ES-I3 (cell line): ENCODE data around the gene CIB2.

ENCODE experiments used
- H3K36me3 ChIP-seq: 2 replicates; pipeline ENCODE4 v1.6.1; 2013; ENCODE audit warnings: mild to moderate bottlenecking, low read length, control low read depth, moderate library complexity; ENCODE audit not compliant: insufficient read depth
- H3K4me1 ChIP-seq: 2 replicates; pipeline ENCODE4 v1.6.1; 2013; ENCODE audit warnings: mild to moderate bottlenecking, control low read depth, low read length; ENCODE audit not compliant: insufficient read depth
- H3K9ac ChIP-seq: 2 replicates; pipeline ENCODE4 v1.6.1; 2013; ENCODE audit warnings: low read depth, mild to moderate bottlenecking, low read length, moderate library complexity
- H3K9me3 ChIP-seq: 2 replicates; pipeline ENCODE4 v1.6.1; 2013; ENCODE audit warnings: mild to moderate bottlenecking, low read length, moderate library complexity; ENCODE audit not compliant: control insufficient read depth, insufficient read depth

Gene CIB2

DNA sequence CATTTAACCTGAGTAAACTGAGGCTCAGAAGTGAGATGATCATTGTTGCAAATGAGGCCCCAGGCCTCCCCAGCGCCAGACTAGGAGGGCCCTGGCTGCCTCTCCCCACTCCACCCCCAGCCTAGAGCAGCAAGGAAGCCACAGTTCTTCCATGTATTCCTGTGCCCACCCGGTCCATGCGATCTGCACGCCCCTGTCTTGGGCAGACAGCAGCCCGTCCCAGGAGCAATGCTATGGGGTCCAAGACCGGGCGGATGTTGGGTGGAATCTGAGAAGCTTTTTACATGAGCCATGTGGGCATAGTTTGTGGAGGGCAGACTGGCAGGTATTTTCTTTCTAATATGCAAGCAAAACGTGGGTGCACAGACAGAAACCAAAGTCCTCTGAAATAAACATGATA lies 23.8 kb downstream of the CIB2 start:
- no peaks in the 10 kb centered on the region for H3K36me3 ChIP-seq
- no peaks in the 10 kb centered on the region for H3K9me3 ChIP-seq
- no peaks in the 10 kb centered on the region; the same call in 1 of the 2 replicates for H3K4me1 ChIP-seq
- no peak overlapping the region for H3K9ac ChIP-seq

DNA sequence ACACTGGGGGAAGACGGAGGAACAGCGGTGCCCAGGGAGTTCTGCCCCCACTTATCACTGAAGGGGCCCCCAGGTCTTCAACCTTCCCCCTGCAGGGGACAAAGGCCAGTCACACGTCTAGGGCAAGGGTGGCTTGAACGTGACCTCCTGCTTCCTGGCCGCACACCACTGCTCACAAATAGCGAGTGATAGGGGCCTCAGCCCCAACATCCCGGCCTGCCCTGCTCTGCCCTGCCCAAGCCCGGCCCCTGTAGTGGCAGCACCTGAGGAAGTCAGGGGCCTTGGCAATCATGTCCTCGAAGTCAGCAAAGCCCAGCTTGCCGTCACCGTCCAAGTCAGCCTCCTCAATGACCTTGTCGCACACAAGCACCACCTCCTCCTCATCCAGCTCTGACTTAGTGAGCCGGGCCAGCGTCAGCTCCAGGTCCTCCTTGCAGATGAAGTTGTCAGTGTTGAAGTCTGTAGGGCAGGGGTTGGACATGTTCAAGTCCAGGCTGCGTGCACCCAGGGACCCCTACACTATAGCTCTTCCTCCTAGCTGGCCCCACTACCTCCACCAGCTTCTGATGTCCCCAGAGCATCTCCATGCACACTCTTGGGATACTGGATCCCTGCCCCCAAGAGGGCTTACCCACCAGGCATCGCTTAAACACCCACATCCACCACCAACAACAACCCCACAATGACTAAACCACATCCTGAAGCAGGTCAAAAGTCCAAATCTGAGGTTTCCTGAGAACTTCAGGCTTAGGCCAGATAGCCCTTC lies 25.6 kb downstream of the CIB2 start:
- Histone ChIP-seq H3K9me3 (no peaks in the 10 kb centered on the region), H3K9ac (no peak overlapping the region), H3K4me1 (no peaks in the 10 kb centered on the region; the same call in 1 of the 2 replicates), H3K36me3 (no peaks in the 10 kb centered on the region)

DNA sequence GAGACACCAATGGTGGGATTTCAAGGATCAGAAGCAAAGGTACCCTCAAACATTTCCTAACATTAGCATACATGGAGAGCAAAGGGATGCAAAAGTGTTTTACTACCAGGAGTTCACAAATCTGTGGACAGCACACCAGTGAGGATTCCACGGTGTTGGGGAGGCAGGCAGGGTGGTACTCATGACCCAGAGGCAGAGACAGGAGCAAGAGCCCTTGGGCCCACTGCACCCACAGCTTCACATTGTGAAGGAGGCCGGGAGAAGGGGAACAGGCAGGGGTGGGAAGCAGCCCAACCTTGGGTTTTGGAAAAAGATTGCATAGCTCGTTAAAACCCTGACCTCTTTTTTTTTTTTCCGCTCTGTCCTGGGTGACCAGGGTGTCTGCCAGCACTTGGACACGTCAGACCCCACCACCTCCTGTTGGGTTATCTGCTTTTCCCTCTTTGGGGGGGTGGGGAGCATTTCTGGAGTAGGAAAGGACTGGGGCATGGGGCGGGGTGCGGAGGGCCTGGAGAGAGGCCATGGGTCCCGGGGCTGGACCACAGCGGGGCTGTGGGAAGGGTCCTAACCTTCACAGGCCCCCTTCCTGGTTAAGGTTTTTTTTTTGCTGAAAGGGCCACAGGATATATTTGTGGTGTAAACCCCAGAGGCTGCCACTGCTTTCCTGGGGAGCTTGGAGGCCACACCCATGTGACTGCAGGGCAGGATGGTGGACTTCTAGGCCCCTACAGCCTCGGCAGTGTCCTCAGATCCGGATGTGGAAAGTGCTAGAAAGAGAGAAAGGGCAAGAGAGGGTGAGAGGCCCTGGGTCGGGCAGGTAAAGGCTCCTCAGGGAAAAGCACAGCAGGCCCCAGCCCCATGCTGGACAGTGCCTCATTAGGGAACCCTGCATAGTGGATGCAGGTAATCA lies 26.4 kb downstream of the CIB2 start:
- H3K9me3 ChIP-seq = no peaks in the 10 kb centered on the region
- H3K9ac ChIP-seq = no peak overlapping the region
- H3K4me1 ChIP-seq = no peaks in the 10 kb centered on the region; the same call in 1 of the 2 replicates
- no peaks in the 10 kb centered on the region for H3K36me3 ChIP-seq

DNA sequence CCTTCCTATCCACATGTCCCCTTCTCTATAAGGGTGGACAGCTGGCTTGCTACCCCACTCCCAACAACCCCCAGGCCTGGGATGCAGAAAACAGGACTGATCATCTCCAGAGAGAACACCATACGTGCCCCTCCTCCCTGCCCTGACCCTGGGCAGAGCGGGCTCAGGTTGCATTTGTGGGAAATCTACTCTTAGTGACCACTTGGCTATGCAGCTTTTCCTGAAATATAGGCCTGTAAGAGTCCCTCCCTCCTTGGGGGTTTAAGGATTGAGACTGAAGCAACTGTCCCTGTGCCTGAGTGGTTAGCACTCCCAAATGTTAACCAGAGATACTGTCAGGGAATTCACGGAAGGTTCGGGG lies 27.1 kb downstream of the CIB2 start:
- Histone ChIP-seq H3K36me3 (no peaks in the 10 kb centered on the region), H3K4me1 (no peaks in the 10 kb centered on the region; the same call in 1 of the 2 replicates), H3K9ac (no peak overlapping the region), H3K9me3 (no peaks in the 10 kb centered on the region)

- H3K9ac ChIP-seq = no peak overlapping the region
These were observed 27.7 kb downstream of the CIB2 start for GRCh38 chr15:78103406-78104118.

DNA sequence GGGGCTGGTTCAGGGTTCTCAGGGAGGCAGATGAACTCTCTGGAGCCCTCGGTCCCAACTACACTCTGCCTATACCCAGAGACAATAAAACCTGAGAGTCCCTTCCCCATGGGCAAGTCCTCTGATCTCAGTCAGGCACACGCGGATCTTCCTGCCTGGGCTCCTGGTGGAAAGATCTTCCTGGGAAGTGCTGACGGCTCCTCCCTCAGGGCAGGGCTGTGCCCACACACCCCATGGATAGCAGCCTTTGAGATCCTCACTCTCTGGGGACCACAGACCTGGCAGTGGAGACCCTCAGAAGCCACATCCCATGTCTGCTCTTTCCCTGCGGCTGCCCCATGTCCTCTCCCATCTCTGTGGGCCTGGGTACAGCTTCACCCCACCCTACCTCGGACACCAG lies 28.5 kb downstream of the CIB2 start:
- Histone ChIP-seq H3K4me1 (no peaks in the 10 kb centered on the region; the same call in 1 of the 2 replicates), H3K36me3 (no peaks in the 10 kb centered on the region), H3K9ac (no peak overlapping the region), H3K9me3 (no peaks in the 10 kb centered on the region)

More at GRCh38 chr15:78103406-78104118, 27.7 kb downstream of the CIB2 start:
- Histone ChIP-seq H3K9me3 (no peaks in the 10 kb centered on the region), H3K4me1 (no peaks in the 10 kb centered on the region; the same call in 1 of the 2 replicates), H3K36me3 (no peaks in the 10 kb centered on the region)

GRCh38 chr15:78102211-78102610 lies 29.0 kb downstream of the CIB2 start:
- Histone ChIP-seq H3K4me1 (no peaks in the 10 kb centered on the region; the same call in 1 of the 2 replicates), H3K36me3 (no peaks in the 10 kb centered on the region), H3K9me3 (no peaks in the 10 kb centered on the region), H3K9ac (no peak overlapping the region)

DNA sequence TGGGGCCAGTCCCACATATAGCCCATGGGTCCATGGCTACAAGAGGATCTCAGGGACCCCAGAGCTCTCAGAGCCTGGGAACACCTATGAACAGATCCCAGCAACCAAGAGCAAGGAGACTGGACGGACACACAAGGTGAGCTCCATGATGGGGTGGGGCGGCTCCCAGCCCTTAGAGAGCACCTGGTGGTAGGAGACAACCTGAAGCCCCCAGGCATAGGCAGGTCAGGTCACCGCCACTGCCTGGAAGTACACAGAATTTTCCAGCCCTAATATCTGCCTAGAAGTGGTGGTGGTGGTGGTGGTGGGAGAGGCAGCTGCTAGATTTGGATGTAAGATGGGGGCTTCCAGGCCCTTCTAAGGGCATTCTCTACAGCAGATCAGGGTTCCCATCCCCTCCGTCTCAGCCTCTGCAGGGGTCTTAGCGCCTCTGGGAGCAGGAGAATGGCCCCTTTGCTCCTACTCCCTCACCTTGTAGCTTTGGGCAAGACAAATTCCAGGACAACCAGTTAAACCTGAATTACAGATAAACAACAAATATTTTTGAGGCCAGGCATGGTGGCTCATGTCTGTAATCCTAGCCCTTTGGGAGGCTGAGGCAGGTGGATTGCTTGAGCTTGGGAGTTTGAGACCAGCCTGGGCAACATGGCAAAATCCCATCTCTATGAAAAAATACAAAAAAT lies 29.7 kb downstream of the CIB2 start:
- Histone ChIP-seq H3K36me3 (no peaks in the 10 kb centered on the region), H3K9ac (no peak overlapping the region), H3K9me3 (no peaks in the 10 kb centered on the region), H3K4me1 (no peaks in the 10 kb centered on the region; the same call in 1 of the 2 replicates)

DNA sequence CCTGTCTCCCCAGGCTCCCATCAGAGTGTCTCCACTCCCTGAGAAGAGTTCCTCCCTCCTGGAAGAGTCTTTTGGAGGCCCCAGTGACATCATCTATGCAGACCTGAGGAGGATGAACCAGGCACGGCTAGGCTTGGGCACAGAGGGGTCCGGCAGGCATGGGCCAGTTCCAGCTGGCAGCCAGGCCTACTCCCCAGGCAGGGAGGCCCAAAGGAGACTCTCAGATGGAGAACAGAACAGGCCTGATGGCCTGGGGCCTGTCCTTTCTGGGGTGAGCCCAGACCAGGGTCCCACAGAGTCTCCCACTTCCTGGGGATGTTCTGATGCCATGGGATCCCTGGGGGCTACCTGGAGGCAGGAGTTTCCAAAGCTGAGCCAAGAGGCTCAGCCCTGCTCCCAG lies 30.4 kb downstream of the CIB2 start:
- no peaks in the 10 kb centered on the region for H3K9me3 ChIP-seq
- no peaks in the 10 kb centered on the region for H3K36me3 ChIP-seq
- H3K4me1 ChIP-seq = no peaks in the 10 kb centered on the region; the same call in 1 of the 2 replicates
- H3K9ac ChIP-seq = no peak overlapping the region

DNA sequence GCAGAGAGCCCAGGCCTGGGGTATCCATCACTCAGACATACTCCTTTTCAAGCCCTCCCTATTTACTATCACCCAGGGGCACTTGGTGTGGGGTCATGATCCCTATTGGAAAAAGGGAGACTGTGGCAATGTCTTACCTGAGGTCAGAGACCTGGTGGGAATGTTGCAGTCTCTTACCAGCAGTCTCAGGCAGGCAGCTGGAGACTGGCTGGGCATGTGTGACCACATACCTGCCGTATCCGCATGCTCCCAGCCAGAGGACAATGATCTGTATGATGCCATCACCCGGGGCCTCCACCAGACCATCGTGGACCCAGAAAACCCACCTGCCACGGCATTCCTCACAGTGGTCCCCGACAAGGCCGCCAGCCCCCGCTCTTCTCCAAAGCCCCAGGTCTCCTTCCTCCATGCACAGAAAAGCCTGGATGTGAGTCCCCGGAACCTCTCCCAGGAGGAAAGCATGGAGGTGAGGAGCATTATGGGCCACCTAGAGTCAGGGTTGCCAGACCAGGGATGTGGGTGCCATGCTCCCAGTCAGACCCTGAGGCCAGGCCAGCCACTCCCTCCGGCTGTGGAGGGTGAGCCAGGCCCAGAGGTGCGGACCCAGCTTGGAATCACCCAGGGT lies 33.0 kb downstream of the CIB2 start:
- Histone ChIP-seq H3K4me1 (no peaks in the 10 kb centered on the region; the same call in 1 of the 2 replicates), H3K9ac (no peak overlapping the region), H3K36me3 (no peaks in the 10 kb centered on the region), H3K9me3 (no peaks in the 10 kb centered on the region)

DNA sequence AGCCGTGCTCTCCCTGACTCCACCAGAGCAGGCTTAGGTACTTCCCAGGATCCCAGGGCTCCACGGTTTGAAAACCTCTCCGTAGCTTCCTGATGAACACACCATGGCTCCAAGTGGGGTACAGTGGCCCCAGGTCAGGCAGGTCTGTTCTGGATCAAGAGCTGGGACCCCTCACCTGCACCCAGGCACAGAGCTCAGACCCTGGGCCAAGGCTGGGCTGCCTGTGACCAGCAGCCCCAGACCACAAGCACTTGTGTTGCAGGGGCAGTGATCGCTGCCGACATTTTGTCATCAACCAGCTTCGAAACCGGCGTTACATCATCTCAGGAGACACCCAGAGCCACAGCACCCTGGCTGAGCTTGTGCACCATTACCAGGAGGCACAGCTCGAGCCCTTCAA lies 33.6 kb downstream of the CIB2 start:
- H3K9me3 ChIP-seq = no peaks in the 10 kb centered on the region
- H3K9ac ChIP-seq = no peak overlapping the region
- no peaks in the 10 kb centered on the region for H3K4me1 ChIP-seq
- H3K36me3 ChIP-seq = no peaks in the 10 kb centered on the region

DNA sequence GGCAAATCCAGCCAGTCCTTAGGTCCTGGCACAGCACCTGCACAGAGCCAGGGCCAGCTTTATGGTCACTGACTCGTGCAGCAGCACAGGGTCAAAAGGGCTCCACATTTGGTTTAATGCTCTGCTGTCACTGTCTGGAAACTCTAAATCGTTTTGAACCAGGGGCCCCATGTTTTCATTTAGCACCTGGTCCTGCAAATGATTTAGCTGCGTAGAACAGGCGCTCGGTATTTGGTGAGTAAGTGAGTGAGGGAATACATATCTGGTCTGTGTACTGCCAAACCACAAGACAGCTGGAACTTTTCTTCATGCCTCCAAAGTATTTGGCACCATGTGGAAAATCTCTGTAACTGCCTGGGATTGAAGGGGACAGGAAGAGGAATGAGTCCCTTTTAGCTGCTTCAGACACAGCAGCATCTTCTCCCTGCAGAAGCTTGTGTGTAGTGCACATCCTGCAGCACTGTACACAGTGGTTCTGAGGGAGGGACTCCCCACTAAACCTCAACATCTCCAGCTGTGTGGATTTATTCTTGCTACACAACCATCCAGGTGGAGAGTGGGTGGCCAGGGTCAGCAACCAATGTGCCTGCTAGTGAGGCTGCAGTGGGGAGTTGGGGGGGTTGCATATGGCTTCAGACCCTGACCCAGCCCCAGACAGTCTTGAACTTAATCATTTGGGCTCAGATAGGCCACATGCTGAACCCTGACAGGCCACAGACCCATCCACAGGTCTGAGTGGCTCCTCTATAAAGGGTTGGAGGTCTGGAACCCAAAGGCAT lies 37.8 kb downstream of the CIB2 start:
- Histone ChIP-seq H3K4me1 (peaks cover 1% of the 10 kb centered on the region; the same call in 1 of the 2 replicates), H3K9ac (no peak overlapping the region), H3K36me3 (no peaks in the 10 kb centered on the region), H3K9me3 (no peaks in the 10 kb centered on the region)
